HL-60 (cell line): Measurements from ENCODE around the gene BCAS4.

ENCODE experiments used
- DNase-seq, 2 experiments: peaks; one replicate each; pipeline ENCODE4 v3.0.0-alpha.2; 2010 to 2020; ENCODE audit warnings: low read depth in 1 of 2, low spot score in 1 of 2
- H3K27ac ChIP-seq: fragments of 250-450 bp; sonication (Bioruptor Pico); replicated peaks from 2 replicates; pipeline ENCODE4 v1.5.1; 2020; ENCODE audit warnings: mild to moderate bottlenecking, moderate library complexity
- H3K27me3 ChIP-seq: fragments of 250-450 bp; sonication (Bioruptor Pico); 2 replicates; pipeline ENCODE4 v1.5.1; 2021; ENCODE audit warnings: mild to moderate bottlenecking, moderate library complexity; ENCODE audit not compliant: insufficient read depth, poor library complexity, severe bottlenecking
- H3K4me3 ChIP-seq: replicated peaks from 2 replicates; pipeline ENCODE4 v1.5.1; 2011; ENCODE audit warnings: mild to moderate bottlenecking, control low read depth, low read length; ENCODE audit not compliant: insufficient read depth
- GABPA ChIP-seq: IDR thresholded peaks from 2 replicates; pipeline ENCODE4 v1.6.1; 2012; ENCODE audit warnings: low read depth
- POLR2AphosphoS5 ChIP-seq: IDR thresholded peaks from 2 replicates; pipeline ENCODE4 v1.6.1; 2012; ENCODE audit warnings: low read depth
- SPI1 ChIP-seq: IDR thresholded peaks from 2 replicates; pipeline ENCODE4 v1.6.1; 2012; ENCODE audit warnings: low read depth, mild to moderate bottlenecking, borderline replicate concordance
- TF ChIP-seq, protein P1 (sequence below): IDR thresholded peaks from 2 replicates; pipeline ENCODE4 v1.6.1; 2012; ENCODE audit warnings: low read depth; ENCODE audit not compliant: insufficient replicate concordance
- TF ChIP-seq, protein P2 (sequence below): IDR thresholded peaks from one replicate; pipeline ENCODE4 v1.5.1; 2011; ENCODE audit warnings: low read length, control low read depth, inconsistent platforms; ENCODE audit not compliant: insufficient read depth

BCAS4 gene

DNA sequence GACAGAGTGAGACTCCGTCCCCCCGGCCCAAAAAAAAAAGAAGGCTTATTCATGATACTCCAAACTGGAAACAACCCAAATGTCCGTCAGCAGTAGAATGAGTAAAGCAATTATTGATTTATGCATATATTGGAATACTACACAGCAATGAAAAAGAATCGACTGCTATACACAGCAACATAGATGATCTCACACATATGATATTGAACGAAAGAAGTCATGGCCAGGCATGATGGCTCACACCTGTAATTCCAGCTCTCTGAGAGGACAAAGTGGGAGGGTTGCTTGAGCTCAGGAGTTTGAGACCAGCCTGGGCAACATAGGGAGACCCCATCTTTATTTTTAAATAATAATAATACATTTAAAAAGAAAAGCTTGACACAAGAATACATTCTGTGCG lies 28.5 kb downstream of the BCAS4 start:
- DNase-seq: no peak

DNA sequence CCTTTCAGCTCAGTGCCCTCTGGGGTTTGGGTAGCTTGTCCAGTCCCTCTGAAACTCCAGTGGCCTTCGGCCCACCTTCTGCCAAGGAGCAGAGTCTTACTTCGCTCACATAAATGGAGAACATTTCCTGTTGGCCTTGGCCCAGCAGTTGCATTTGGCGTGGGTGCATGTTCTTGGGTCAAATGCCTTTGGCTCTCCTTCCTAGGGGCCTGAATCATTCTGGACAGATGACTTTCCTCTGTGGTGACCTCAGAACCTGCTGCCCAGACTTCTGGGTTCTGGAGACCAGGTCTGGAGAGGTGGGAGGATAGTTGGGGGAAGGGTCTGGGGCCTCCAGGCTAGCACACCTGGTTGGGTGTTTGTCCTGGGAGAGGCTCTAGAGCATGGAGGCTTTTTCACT lies 29.3 kb downstream of the BCAS4 start:
- Histone ChIP-seq H3K27me3 (no peaks in the 10 kb centered on the region), H3K27ac (no peak overlapping the region), H3K4me3 (no peak overlapping the region)
- DNase-seq: no peak
- TF ChIP-seq SPI1: no peak
- no peak for TF ChIP-seq POLR2AphosphoS5
- TF ChIP-seq, protein P1, sequence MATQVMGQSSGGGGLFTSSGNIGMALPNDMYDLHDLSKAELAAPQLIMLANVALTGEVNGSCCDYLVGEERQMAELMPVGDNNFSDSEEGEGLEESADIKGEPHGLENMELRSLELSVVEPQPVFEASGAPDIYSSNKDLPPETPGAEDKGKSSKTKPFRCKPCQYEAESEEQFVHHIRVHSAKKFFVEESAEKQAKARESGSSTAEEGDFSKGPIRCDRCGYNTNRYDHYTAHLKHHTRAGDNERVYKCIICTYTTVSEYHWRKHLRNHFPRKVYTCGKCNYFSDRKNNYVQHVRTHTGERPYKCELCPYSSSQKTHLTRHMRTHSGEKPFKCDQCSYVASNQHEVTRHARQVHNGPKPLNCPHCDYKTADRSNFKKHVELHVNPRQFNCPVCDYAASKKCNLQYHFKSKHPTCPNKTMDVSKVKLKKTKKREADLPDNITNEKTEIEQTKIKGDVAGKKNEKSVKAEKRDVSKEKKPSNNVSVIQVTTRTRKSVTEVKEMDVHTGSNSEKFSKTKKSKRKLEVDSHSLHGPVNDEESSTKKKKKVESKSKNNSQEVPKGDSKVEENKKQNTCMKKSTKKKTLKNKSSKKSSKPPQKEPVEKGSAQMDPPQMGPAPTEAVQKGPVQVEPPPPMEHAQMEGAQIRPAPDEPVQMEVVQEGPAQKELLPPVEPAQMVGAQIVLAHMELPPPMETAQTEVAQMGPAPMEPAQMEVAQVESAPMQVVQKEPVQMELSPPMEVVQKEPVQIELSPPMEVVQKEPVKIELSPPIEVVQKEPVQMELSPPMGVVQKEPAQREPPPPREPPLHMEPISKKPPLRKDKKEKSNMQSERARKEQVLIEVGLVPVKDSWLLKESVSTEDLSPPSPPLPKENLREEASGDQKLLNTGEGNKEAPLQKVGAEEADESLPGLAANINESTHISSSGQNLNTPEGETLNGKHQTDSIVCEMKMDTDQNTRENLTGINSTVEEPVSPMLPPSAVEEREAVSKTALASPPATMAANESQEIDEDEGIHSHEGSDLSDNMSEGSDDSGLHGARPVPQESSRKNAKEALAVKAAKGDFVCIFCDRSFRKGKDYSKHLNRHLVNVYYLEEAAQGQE: no peak
- no peak for TF ChIP-seq GABPA
- TF ChIP-seq, protein P2, sequence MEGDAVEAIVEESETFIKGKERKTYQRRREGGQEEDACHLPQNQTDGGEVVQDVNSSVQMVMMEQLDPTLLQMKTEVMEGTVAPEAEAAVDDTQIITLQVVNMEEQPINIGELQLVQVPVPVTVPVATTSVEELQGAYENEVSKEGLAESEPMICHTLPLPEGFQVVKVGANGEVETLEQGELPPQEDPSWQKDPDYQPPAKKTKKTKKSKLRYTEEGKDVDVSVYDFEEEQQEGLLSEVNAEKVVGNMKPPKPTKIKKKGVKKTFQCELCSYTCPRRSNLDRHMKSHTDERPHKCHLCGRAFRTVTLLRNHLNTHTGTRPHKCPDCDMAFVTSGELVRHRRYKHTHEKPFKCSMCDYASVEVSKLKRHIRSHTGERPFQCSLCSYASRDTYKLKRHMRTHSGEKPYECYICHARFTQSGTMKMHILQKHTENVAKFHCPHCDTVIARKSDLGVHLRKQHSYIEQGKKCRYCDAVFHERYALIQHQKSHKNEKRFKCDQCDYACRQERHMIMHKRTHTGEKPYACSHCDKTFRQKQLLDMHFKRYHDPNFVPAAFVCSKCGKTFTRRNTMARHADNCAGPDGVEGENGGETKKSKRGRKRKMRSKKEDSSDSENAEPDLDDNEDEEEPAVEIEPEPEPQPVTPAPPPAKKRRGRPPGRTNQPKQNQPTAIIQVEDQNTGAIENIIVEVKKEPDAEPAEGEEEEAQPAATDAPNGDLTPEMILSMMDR: no peak

More for the DNA sequence above, 28.5 kb downstream of the BCAS4 start:
- no peak overlapping the region for H3K27ac ChIP-seq
- no peak overlapping the region for H3K4me3 ChIP-seq
- no peaks in the 10 kb centered on the region for H3K27me3 ChIP-seq
- TF ChIP-seq, protein P1: no peak
- TF ChIP-seq POLR2AphosphoS5: no peak
- no peak for TF ChIP-seq SPI1
- TF ChIP-seq, protein P2: no peak
- TF ChIP-seq GABPA: no peak

DNA sequence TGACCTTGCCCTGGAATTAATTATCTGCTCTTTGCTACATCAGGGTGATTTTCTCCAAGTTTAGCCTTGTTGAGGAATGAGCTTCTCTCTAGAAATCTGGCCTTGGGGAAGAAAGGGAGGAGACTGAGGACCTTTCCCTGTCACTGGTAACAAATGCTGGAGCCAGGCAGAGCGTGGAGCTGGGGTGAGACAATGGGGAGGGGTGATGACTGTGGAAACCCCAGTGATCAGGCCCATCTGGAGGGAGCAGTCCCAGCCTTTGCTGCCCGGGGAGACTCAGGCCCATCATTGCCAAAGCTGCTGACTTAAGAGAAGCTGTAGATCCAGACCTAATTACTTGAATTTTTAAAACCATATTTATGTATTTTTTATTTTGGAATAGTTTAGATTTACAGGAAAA lies 31.3 kb downstream of the BCAS4 start:
- DNase-seq: no peak
- H3K27me3 ChIP-seq: no peaks in the 10 kb centered on the region
- no peak overlapping the region for H3K4me3 ChIP-seq
- TF ChIP-seq GABPA: no peak
- TF ChIP-seq, protein P2: no peak
- TF ChIP-seq, protein P1: no peak
- no peak overlapping the region for H3K27ac ChIP-seq
